GM18517 (cell line): ENCODE data around the gene RTN1.

Experiments used
- ATAC-seq: cut with Tn5 transposase; IDR thresholded peaks from one replicate; pipeline ENCODE4 v1.9.1; 2021; ENCODE audit warnings: mild to moderate bottlenecking, moderate library complexity; ENCODE audit not compliant: unreplicated experiment

RTN1 gene

GRCh38 chr14:59811073-59811472 lies 59.5 kb downstream of the RTN1 start:
- no peak for ATAC-seq

- ATAC-seq = no peak
These were observed 67.5 kb downstream of the RTN1 start for GRCh38 chr14:59803052-59803540.

- ATAC-seq = no peak
These were observed 82.4 kb downstream of the RTN1 start for GRCh38 chr14:59788176-59788575.

DNA sequence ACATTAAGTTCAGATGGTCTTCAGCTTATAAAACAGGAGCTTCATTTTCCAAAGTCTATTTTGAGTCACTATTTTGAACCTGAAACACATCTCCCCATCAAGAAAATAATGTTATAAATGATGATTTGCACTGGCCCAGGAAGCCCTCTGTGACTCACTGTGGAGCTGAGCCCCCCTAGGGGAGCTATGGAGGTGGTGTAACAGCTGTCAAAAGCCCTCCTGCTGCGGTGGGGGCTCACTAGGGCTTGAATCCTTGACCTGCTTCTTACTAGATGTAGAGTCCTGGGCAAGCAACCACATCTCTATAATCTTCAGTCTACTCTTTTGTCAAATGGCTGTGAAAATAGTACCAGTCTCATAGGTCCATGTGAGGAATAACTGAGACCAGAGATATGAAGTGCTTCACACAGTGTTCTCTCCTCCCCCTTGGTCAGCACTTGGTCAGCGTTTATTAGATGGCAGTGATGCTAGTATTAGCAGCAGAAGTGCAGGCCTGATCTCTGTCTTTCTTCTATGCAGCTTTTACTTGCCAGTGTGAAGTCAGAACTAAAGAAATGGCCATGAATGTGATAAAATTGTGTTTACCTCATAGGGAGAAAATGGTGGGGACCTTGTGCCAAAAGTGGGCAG lies 83.4 kb downstream of the RTN1 start:
- ATAC-seq = no peak

DNA sequence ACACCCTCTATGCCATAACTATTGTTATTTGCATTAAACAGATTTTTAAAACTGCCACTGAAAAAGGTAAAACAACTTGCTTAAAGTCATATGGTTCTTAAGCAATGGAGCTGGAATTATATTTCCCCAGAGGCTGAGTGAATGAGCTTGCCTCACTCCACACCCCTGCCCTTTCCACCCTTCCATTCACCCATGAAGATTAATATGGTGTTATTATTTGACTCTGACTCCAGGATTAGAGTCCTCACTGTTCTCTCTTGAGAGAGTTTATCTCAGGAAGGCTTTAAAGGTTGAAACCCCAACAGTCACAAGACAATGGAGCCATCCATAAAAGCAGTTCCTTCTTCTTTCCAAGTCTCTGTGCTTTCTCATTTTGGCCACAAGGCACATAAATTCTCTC lies 84.9 kb downstream of the RTN1 start:
- ATAC-seq = no peak

DNA sequence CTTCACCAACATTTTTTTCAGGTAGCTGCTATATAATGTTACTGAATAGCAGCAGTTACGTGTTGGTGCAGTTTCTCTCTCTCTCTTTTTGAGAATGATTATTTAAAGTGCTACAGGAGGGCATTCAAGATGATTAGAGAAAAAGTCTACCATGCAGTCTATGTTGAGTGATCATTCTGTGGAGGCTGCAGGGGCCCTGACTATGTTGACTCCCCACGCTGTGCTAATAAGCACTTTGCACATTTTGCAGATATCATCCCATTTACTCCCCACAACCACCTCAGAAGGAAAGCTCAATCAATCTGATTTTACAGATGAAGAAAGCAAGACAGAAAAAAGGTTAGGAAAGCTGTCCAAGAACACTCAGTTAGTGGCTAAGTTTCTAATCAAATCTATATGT lies 87.8 kb downstream of the RTN1 start:
- no peak for ATAC-seq

- ATAC-seq = no peak
These were observed 93.5 kb downstream of the RTN1 start for GRCh38 chr14:59777006-59777579.

DNA sequence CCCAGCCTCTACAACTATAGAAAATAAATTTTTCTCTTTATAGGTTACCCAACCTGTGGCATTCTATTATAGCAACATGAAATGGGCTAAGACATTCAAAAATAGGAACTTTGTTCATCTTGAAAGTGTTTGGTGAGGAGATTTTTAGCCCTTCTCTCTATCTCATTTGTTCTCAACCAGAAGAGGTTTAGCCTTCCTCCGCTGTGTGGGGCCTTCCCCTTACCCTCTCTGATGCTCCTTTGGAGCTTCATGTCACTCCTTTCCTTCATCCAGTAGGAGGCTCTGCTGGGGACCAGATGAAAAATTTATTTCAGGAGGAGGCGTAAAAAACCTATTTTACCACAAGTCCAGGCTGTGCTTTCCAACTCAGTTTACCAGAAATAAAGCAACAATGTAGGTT lies 94.1 kb downstream of the RTN1 start:
- no peak for ATAC-seq

DNA sequence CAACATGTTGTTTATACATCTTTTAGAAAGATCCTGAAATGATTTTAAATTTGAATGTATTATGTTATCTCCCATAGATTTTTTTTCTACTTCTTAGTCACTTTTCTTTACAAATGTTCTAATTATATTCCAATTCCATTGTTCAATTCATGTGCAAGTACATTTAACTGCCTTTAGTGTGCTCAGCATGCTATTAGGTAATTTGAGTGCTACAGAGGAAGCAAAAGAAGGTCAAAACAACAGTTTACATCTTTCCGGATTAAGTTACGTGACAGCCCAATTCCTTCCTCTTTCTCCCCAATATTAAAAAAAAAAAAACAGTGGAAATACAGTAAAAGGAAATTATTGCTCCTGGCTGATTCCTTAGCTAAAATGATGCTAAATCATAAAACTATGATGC lies 98.3 kb downstream of the RTN1 start:
- no peak for ATAC-seq

- no peak for ATAC-seq
These were observed 99.0 kb downstream of the RTN1 start for GRCh38 chr14:59771577-59771976.

GRCh38 chr14:59769586-59769985 lies 101.0 kb downstream of the RTN1 start:
- ATAC-seq = no peak

DNA sequence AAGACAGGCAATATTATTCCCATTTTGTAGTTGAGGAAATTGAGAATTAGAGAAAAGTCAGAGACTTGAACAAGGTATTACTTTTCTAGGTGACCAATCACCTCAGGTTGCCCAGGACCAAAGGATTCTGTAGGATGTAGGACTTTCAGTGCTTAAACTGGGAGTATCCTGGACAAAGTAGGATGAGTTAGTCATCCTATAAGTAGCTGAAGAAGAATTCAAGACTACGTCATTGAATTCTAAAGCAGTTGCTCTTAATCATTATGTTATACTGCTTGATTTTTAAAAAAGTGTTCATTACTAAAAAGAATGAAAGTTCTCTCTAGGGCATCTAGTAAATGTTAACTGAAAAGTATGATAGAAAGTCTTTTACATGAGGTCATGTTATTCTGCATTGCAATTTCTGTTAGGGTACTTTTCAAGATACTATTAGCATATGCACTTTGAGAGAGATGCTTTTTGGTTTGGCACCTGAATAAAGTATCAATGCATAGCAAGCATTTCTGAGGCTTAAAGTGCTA lies 101.7 kb downstream of the RTN1 start:
- ATAC-seq = no peak

DNA sequence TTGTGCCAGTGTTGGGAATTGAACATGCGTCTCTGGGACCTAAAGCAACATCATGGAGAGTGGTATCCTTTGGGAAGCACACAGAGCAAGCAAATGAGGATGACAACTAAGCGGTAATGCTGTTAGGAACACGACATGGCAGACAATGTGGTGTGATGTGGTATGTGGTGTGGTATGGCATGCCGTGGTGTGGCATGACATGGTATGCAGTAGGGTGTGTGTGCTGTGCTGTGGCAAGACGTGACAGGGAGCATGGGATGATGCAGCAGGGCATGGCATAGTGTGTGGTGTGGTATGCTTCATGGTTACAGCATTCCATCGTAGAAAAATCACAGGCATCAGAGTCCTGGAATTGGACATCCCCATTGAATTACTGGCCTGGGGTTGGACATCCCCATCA lies 108.7 kb downstream of the RTN1 start:
- ATAC-seq = no peak

DNA sequence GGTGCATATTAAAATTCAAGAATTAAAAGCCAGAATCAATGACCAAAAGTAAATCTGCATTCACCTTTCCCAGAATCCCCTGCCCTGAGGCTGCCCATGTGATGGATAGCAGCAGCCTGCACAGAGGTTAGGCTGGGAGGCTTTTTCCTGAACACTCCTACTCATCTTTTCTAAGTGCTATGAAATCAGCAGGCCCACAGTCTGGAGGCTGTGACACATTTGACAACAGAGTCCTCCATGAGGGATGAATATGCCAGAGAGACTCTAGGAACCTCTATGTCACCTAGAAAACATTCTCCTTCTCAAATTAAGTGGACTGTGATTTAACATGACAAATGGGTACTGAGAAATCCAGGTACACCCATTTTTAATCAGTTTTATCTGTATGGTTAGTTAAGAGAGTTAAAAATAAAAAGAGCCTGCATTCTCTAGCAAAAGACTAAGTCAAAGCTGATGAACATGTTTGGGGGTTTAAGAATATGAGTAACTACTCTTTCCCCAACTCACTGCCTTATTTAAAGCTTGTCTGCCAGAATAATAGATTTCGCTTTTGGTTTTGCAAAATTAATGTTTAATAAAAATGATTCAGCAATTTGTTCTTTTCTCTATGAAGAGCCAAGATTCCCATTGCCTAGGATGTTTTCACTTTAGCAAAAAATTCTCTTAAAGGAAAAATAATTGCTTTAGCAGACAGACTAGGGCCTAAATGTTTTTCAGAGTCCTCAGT lies 115.0 kb downstream of the RTN1 start:
- ATAC-seq = no peak

DNA sequence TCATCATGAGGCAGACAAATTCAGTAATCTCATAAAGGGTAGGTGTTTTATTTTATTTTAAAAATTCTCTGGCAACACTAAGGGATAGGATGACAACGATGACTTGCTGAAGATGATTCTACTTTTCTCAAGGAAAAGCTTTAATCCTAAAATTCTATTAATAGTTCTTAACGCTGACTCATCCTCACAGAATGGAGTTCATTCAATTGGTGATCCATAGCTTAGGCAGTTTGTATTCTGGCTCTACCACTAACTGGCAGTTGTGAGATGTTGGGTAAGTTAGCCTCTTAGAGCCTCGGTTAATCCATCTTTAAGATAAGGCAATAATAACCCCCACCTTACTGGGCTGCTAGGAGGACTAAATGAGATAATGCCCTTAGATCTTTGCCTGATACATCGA lies 116.3 kb downstream of the RTN1 start:
- no peak for ATAC-seq

GRCh38 chr14:59753512-59753911 lies 117.1 kb downstream of the RTN1 start:
- no peak for ATAC-seq

DNA sequence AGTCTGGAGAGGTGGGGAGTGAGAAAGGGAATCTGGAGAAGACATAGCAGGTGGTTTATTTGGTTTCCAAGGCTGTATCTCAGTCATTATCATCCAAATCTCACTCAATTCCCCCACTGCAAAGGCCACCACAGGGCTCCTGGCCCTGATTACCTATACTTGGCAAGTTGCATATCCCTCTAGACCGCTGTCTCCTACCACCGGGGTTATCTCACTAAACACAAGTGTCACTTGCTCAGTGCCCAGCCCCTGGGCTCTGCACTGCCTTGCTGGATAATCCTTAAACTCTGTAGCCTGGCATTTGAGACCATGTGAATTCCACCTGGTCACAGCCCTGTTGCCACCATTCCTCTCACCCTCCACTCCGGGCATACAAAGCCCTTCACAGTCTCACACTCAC lies 119.0 kb downstream of the RTN1 start:
- ATAC-seq = no peak

DNA sequence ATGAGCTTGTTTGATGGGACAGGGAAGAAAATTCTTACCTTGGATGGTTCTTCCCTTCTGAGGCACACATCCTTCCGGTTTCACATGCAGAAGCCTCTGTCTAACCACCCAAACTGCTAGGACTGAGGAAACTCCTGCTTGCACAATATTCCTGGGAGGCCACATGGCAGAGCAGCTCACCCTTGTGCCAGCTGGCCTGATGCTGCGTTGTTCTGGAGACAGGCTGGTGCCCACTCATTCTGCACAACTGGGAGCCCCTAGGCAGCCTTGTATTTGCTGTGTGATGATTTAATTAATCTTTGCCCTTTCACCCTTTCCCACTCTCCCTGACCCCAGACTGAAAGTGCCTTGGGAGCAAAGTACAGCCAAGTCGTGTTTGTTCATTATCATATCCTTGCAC lies 130.8 kb downstream of the RTN1 start:
- ATAC-seq = no peak

- ATAC-seq = no peak
These were observed 142.3 kb downstream of the RTN1 start for GRCh38 chr14:59728304-59728703.

DNA sequence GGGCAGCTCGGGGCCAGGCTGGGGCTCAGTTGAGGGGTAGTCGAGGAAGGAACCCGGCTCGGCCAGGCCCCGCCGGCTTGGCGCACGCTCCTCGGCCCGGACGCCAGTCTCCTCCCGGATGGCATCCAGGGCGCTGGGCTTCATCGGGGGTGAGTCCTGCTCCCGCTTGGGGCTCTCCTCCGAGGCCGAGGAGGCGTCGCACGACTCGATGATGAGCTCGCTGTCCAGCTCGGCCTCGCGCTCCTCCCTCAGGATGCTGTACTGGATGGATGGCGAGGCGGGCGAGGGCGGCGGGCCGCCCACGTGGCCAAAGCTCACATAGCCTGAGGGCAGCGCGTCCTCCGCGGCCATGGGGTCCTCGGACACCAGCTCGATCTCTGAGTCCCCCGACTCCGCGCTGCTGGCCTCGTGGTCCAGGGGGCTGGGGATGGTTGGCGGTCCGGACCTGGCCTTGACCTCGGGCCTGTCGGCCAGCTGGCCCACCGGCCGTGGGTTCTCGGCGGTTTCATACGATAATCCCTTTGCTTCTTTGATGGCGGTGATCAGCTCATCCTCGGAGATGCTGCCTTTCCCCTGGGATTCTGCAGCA lies 143.4 kb downstream of the RTN1 start:
- no peak for ATAC-seq

- no peak for ATAC-seq
These were observed 159.5 kb downstream of the RTN1 start for GRCh38 chr14:59711080-59711479.
